ENCODE data around the gene SNX15.

The SNX15 gene

GRCh38 chr11:65058012-65058411, 30.8 kb downstream of the SNX15 start:
- no peak for DNase-seq

GRCh38 chr11:65058419-65059054, 31.3 kb downstream of the SNX15 start, which contains the start of gene NAALADL1:
NAALADL1 (minus strand) TSS chr11:65058553; CDS start chr11:65058521, 32 bp downstream.
- DNase-seq = no peak

- DNase-seq = no peak
Measured at GRCh38 chr11:65059523-65059922, 32.3 kb downstream of the SNX15 start.

- DNase-seq = no peak
Measured at GRCh38 chr11:65059959-65060824, 33.0 kb downstream of the SNX15 start.

- DNase-seq = no peak
Measured at GRCh38 chr11:65060913-65061408, 33.7 kb downstream of the SNX15 start.

- DNase-seq = no peak
Measured at GRCh38 chr11:65063532-65063931, 36.3 kb downstream of the SNX15 start.

GRCh38 chr11:65064847-65065240, 37.6 kb downstream of the SNX15 start:
- no peak for DNase-seq

- DNase-seq = no peak
Measured at GRCh38 chr11:65065851-65066250, 38.6 kb downstream of the SNX15 start.

GRCh38 chr11:65066315-65066714, 39.1 kb downstream of the SNX15 start:
- no peak for DNase-seq

GRCh38 chr11:65066805-65067291, 39.6 kb downstream of the SNX15 start:
- no peak for DNase-seq

- no peak for DNase-seq
Measured at GRCh38 chr11:65067446-65067845, 40.2 kb downstream of the SNX15 start.

GRCh38 chr11:65069217-65069616, 42.0 kb downstream of the SNX15 start:
- no peak for DNase-seq

- DNase-seq = no peak
Measured at GRCh38 chr11:65071907-65072630, 44.8 kb downstream of the SNX15 start.

GRCh38 chr11:65072631-65072966, 45.4 kb downstream of the SNX15 start:
- DNase-seq = no peak

GRCh38 chr11:65077451-65077850, 50.2 kb downstream of the SNX15 start:
- DNase-seq = no peak

GRCh38 chr11:65078151-65078550, 50.9 kb downstream of the SNX15 start:
- DNase-seq = peak in 4 of 5 donors; percentile 50 to 71 (median 59)

GRCh38 chr11:65078786-65079342, 51.6 kb downstream of the SNX15 start:
- no peak for DNase-seq

GRCh38 chr11:65083134-65083833, 56.0 kb downstream of the SNX15 start:
- no peak for DNase-seq

- DNase-seq = peak; percentile 87 to 97 (median 93)
Measured at GRCh38 chr11:65083834-65084597, 56.8 kb downstream of the SNX15 start, which contains the start of the genes CDCA5 and ZFPL1. CDCA5 (minus strand) TSS chr11:65084040; CDS start chr11:65083978, 62 bp downstream. ZFPL1 (plus strand) TSS chr11:65084222; CDS start chr11:65084699, 477 bp downstream.

GRCh38 chr11:65084598-65085375, 57.5 kb downstream of the SNX15 start:
- DNase-seq = no peak

All from T-helper 1 cell (primary cell).